Measurements from ENCODE around the gene IFI44L. TPM values are rescaled to one million over a fixed set of nuclear protein-coding genes. Genes with fewer than 3 reads are reported as not detected.

IFI44L gene
- total RNA-seq, 2 donors from 2014 or later, result 8.4 to 120 TPM

Other genes with a start within 250 kb of the IFI44L start
- gene PTGFR, start 129.5 kb upstream of the IFI44L start, total RNA-seq, result not detected
- 10 to 100 TPM; 13.0 to 59.4 TPM for gene IFI44, start 29.4 kb downstream of the IFI44L start, total RNA-seq